NCI-H2227 treated with DMSO at 0.1 percent for 48 hours (cell line): ENCODE results near the gene CHID1.

Experiments used
- DNase-seq: peaks from one replicate; lab custom pipeline; 2025; lab: John Stamatoyannopoulos, UW

CHID1 gene

GRCh38 chr11:836274-836673 is 74.3 kb downstream of the CHID1 start:
- no peak for DNase-seq

- DNase-seq, result no peak
Measured at GRCh38 chr11:834371-835316, 76.0 kb downstream of the CHID1 start.

GRCh38 chr11:833849-834311 is 76.7 kb downstream of the CHID1 start:
- no peak for DNase-seq

- DNase-seq, result no peak
Measured at GRCh38 chr11:833114-833791, 77.4 kb downstream of the CHID1 start.

- peak; percentile 65 for DNase-seq
Measured at GRCh38 chr11:832529-833113, 78.0 kb downstream of the CHID1 start, which contains the start of gene CD151. TSS of gene CD151 (plus strand) at chr11:832952. CDS start at chr11:836070, 3,118 bp downstream.

- DNase-seq, result no peak
Measured at GRCh38 chr11:831961-832528, 78.6 kb downstream of the CHID1 start.

- DNase-seq, result no peak
Measured at GRCh38 chr11:831118-831864, 79.3 kb downstream of the CHID1 start.

- peak; percentile 92 for DNase-seq
Measured at GRCh38 chr11:830295-831117, 80.1 kb downstream of the CHID1 start.

GRCh38 chr11:829847-830294 is 80.7 kb downstream of the CHID1 start:
- DNase-seq, result no peak

GRCh38 chr11:829176-829846 is 81.3 kb downstream of the CHID1 start:
- no peak for DNase-seq

- DNase-seq, result no peak
Measured at GRCh38 chr11:828506-829175, 82.0 kb downstream of the CHID1 start.

- DNase-seq, result no peak
Measured at GRCh38 chr11:827897-828192, 82.8 kb downstream of the CHID1 start, which contains the start of gene CRACR2B. TSS of gene CRACR2B (plus strand) at chr11:827919. CDS start at chr11:828608, 689 bp downstream.

- DNase-seq, result no peak
Measured at GRCh38 chr11:827146-827896, 83.3 kb downstream of the CHID1 start.

- DNase-seq, result no peak
Measured at GRCh38 chr11:826836-827145, 83.8 kb downstream of the CHID1 start.

- no peak for DNase-seq
Measured at GRCh38 chr11:826227-826621, 84.4 kb downstream of the CHID1 start.

GRCh38 chr11:825366-826226 is 85.0 kb downstream of the CHID1 start:
- DNase-seq, result no peak

GRCh38 chr11:824942-825341 is 85.7 kb downstream of the CHID1 start:
- DNase-seq, result no peak

GRCh38 chr11:824292-824880 is 86.2 kb downstream of the CHID1 start:
- no peak for DNase-seq
